H1 (cell line): Measurements from ENCODE around the gene SLC35E4.

ENCODE experiments used
- BACH1 ChIP-seq: IDR thresholded peaks from 2 replicates; pipeline ENCODE4 v1.6.1; 2012; ENCODE audit warnings: low read length, improper control_type of control experiment
- EP300 ChIP-seq, 2 experiments: IDR thresholded peaks; 1 replicate in 1 of 2; 2 replicates in 1 of 2; pipeline ENCODE4 v1.6.1; 2011 to 2012; ENCODE audit warnings: low read depth in 2 of 2, low read length in 2 of 2, mild to moderate bottlenecking in 2 of 2, borderline replicate concordance in 1 of 2, inconsistent platforms in 1 of 2, moderate library complexity in 1 of 2
- POLR2A ChIP-seq, 2 experiments: IDR thresholded peaks; 1 replicate in 1 of 2; 2 replicates in 1 of 2; pipeline ENCODE4 v1.6.1; 2011; ENCODE audit warnings: low read depth in 2 of 2, low read length in 2 of 2, mild to moderate bottlenecking in 2 of 2; ENCODE audit errors: control extremely low read depth in 1 of 2
- TF ChIP-seq, protein P1 (sequence below), 3 experiments: IDR thresholded peaks; 1 replicate in 2 of 3; 2 replicates in 1 of 3; pipeline versions ENCODE4 v1.5.1 to v1.6.1; 2011; ENCODE audit warnings: low read length in 3 of 3, mild to moderate bottlenecking in 3 of 3, inconsistent platforms in 2 of 3, low read depth in 1 of 3, moderate library complexity in 1 of 3; ENCODE audit not compliant: insufficient read depth in 1 of 3; ENCODE audit errors: control extremely low read depth in 1 of 3

DNA sequence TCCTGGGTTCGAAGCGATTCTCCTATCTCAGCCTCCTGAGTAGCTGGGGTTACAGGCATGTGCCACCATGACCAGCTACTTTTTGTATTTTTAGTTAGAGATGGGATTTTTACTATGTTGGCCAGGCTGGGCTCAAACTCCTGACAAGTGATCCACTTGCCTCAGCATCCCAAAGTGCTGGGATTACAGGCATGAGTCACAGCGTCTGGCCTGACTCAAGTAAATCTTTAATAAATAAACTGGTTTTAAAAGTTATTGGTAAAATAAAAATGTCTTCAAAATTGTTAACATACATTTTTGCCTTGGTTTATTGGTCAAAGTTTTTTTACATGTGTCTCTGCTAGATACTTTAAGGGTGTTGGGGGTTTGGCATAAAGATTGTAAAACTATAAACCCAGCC lies 36.6 kb upstream of the SLC35E4 start:
- no peak for TF ChIP-seq POLR2A (IDR thresholded peaks at IDR 0.05; ENCODE audit: control extremely low read depth in 1 of 2, low read depth in 2 of 2, low read length in 2 of 2)
- TF ChIP-seq BACH1, result no peak
- no peak for TF ChIP-seq EP300 (IDR thresholded peaks at IDR 0.05; ENCODE audit: borderline replicate concordance in 1 of 2, low read depth in 2 of 2, low read length in 2 of 2)
- TF ChIP-seq, protein P1, sequence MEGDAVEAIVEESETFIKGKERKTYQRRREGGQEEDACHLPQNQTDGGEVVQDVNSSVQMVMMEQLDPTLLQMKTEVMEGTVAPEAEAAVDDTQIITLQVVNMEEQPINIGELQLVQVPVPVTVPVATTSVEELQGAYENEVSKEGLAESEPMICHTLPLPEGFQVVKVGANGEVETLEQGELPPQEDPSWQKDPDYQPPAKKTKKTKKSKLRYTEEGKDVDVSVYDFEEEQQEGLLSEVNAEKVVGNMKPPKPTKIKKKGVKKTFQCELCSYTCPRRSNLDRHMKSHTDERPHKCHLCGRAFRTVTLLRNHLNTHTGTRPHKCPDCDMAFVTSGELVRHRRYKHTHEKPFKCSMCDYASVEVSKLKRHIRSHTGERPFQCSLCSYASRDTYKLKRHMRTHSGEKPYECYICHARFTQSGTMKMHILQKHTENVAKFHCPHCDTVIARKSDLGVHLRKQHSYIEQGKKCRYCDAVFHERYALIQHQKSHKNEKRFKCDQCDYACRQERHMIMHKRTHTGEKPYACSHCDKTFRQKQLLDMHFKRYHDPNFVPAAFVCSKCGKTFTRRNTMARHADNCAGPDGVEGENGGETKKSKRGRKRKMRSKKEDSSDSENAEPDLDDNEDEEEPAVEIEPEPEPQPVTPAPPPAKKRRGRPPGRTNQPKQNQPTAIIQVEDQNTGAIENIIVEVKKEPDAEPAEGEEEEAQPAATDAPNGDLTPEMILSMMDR (IDR thresholded peaks at IDR 0.05; ENCODE audit: control extremely low read depth in 1 of 3, insufficient read depth in 1 of 3, low read depth in 1 of 3, low read length in 3 of 3), result no peak
